H1 (cell line): ENCODE measurements around the gene TTC22.

Experiments used
- CBX8 ChIP-seq: fragments of 300-800, 300-1000 bp; sonication (generic); IDR thresholded peaks from 2 replicates; pipeline ENCODE4 v1.7.1; 2016; ENCODE audit warnings: low read depth, low read length, borderline replicate concordance
- CTCF ChIP-seq, 3 experiments: IDR thresholded peaks; 1 replicate in 2 of 3; 2 replicates in 1 of 3; pipeline versions ENCODE4 v1.5.1 to v1.6.1; 2011; ENCODE audit warnings: low read length in 3 of 3, mild to moderate bottlenecking in 3 of 3, inconsistent platforms in 2 of 3, low read depth in 1 of 3, moderate library complexity in 1 of 3; ENCODE audit not compliant: insufficient read depth in 1 of 3; ENCODE audit errors: control extremely low read depth in 1 of 3
- POLR2AphosphoS5 ChIP-seq: IDR thresholded peaks from 2 replicates; pipeline ENCODE4 v1.6.1; 2011; ENCODE audit warnings: low read depth, low read length

DNA sequence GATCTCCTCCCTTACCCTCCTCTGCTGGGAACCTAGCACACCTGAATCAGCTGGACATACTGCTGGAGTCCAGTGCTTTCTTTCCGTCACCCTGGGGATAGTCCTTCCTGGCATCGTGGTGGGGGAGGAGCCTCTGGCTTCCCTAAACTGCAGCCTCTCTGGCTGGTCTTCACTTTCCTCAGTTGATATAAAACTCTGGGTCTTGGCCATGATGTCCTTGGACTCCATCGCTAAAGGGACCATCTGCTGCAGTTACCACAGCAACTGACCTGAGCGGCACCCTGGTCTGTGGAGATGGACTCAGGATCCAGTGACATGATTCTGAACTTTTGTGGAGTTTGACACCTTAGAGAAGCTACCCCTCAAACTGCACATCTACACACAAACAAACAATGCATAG lies 59.6 kb downstream of the TTC22 start:
- no peak for TF ChIP-seq CTCF (IDR thresholded peaks at IDR 0.05; ENCODE audit: control extremely low read depth in 1 of 3, insufficient read depth in 1 of 3, low read depth in 1 of 3, low read length in 3 of 3)
- no peak for TF ChIP-seq POLR2AphosphoS5
- TF ChIP-seq CBX8 = no peak
